Right lung (tissue), 5 donors: Measurements from ENCODE around the gene SCAND1. TPM values are rescaled to one million over a fixed set of nuclear protein-coding genes. Genes with fewer than 3 reads are reported as not detected.

Experiments
- DNase-seq, 2 donors: peaks; one replicate each; pipeline ENCODE4 v3.0.0-alpha.2; 2013
- polyA plus RNA-seq, 5 donors: library from polyadenylated mRNA; unstranded; fragments of 120-200 nt; gene quantifications; one replicate each; pipeline versions ENCODE4 v1.2.1 to v1.2.3, GENCODE V29; 2013; ENCODE audit warnings: inconsistent platforms in 1 of 5, low replicate concordance in 1 of 5; ENCODE audit not compliant: insufficient read length in 5 of 5, insufficient read depth in 1 of 5

Gene SCAND1
- polyA plus RNA-seq, 5 donors = 16.1 to 53.9 (median 25.1) TPM

GRCh38 chr20:35909176-35909575 is 45.1 kb downstream of the SCAND1 start:
- no peak for DNase-seq

DNA sequence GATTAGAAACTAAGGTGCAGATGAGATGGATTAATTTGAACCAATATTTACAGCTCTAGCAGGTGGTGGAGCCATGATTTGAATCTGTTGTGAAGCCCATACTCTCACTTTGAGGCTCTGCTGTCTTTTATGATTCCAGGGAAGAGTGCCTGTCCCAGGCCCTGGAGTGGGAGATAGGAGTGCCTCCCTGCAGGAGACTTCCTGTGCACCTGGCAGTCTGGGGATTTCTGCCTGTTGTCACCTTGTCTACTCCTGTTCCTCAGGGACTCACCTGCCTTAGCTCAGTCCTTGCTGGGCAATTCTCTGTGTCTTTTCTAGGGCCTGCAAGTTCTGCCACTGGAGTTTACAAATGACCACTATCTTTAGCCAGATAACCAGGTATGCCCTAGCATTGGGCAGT is 46.3 kb downstream of the SCAND1 start:
- no peak for DNase-seq

GRCh38 chr20:35907017-35907701 is 47.1 kb downstream of the SCAND1 start:
- DNase-seq = no peak

GRCh38 chr20:35904982-35905663 is 49.2 kb downstream of the SCAND1 start:
- no peak for DNase-seq

- no peak for DNase-seq
Observed at GRCh38 chr20:35903843-35904242, 50.5 kb downstream of the SCAND1 start.

Other genes starting within 250 kb of the SCAND1 start
- gene RBM39, start 212.2 kb downstream of the SCAND1 start, polyA plus RNA-seq = 100 to 1,000 TPM; 502 to 797 (median 733) TPM
- 10 to 100 TPM; 31.2 to 52.6 (median 41.9) TPM for gene PHF20, start 182.5 kb downstream of the SCAND1 start, polyA plus RNA-seq
- 1 to 10 TPM in 1 of 5 donors, under 1 TPM in 4; 0.28 to 2.4 (median 0.59) TPM for gene CNBD2, start 14.1 kb upstream of the SCAND1 start, polyA plus RNA-seq
- 10 to 100 TPM; 32.2 to 39.0 (median 37.3) TPM for gene EPB41L1, start 200.2 kb upstream of the SCAND1 start, polyA plus RNA-seq